GM18517 (cell line): ENCODE data around the gene DNMT3A.
A peak's percentile ranks its signal among the peaks of the same experiment; 100 is the strongest.
"Not testable (repeated sequence)": the region's sequence is repeated elsewhere in the genome, so short reads cannot be mapped to it uniquely, and the experiment has no call there.

Experiments
- ATAC-seq: cut with Tn5 transposase; IDR thresholded peaks from one replicate; pipeline ENCODE4 v1.9.1; 2021; ENCODE audit warnings: mild to moderate bottlenecking, moderate library complexity; ENCODE audit not compliant: unreplicated experiment

DNMT3A gene

DNA sequence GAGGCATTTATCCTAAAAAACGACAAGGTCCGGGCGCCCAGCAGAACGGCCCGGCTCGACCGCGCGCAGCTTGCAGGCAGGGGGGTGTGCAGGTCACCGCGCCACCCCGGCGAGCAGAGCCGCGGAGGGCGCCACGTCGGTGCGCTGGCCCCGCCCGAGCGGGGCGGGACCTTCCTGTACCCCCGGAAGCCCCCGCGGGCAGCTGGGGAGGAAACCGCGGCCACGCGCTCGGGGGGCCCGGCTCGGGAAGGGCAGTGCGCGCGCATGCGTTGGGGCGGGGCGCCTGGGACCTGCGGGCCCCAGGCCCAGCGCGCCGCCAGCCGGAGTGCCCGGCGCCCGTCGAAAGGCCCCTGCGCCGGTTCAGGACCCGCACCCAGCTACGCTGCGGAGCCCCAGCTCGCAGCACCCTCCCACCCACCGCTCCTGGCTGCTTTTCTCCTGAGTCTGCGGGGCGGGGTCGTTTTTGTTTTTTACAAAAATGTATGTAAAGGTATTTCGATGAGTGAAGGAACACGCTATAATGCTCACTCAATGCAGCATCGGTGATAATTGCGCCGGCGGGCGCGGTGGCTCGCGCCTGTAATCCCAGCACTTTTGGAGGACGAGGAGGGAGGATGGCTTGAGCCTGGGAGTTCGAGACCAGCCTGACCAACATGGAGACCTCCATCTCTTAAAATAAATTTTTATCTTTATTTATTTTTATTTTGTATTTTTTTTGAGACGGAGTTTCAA is 125.6 kb downstream of the DNMT3A start:
- ATAC-seq, result peak; percentile 54

DNA sequence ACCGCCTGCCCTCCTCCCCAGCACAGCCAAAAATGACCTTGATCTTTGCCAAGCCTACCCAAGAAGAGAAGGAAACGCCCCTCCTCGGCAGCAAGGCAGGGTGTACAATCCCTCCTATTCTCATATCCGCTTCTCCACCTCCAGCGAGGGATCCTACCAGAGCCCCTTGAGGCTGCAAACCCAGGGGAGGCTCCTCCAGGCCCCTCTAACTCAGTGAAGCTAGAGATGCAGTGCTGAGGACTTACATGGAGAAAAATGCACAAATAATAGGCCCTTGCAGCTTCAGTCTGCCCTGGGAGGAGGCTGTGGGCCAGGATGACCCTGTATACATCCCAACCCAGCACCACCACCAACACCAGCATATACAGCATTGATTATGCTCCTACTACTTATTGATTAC is 126.5 kb downstream of the DNMT3A start:
- ATAC-seq, result no peak

DNA sequence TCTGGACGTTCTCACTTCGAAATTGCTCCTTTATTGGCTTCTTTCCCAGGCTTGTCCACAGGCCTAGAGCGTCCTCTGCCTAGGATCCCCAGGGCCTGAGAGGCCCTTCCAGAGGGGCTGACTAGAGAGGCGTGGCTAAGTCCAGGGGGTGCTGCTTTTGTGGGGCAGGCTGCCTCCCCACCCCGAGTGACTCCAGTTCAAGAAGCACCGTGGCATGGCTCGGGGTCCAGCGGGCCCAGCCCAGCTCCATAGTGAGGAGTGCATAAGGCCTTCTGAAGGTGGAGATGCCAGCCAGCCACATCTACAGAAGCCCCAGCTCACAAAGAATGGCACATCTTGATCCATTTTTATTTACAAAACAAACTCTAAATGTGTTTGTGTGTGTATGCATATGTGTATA is 128.5 kb downstream of the DNMT3A start:
- ATAC-seq, result no peak

GRCh38 chr2:25210923-25211322 is 130.8 kb downstream of the DNMT3A start:
- not testable (repeated sequence) for ATAC-seq

- ATAC-seq, result no peak
These were observed 134.6 kb downstream of the DNMT3A start for GRCh38 chr2:25207078-25207545.

GRCh38 chr2:25204190-25204838 is 137.4 kb downstream of the DNMT3A start:
- ATAC-seq, result no peak

GRCh38 chr2:25202275-25202674 is 139.4 kb downstream of the DNMT3A start:
- no peak for ATAC-seq

GRCh38 chr2:25201794-25202193 is 139.9 kb downstream of the DNMT3A start:
- no peak for ATAC-seq

- no peak for ATAC-seq
These were observed 140.5 kb downstream of the DNMT3A start for GRCh38 chr2:25201265-25201664.

DNA sequence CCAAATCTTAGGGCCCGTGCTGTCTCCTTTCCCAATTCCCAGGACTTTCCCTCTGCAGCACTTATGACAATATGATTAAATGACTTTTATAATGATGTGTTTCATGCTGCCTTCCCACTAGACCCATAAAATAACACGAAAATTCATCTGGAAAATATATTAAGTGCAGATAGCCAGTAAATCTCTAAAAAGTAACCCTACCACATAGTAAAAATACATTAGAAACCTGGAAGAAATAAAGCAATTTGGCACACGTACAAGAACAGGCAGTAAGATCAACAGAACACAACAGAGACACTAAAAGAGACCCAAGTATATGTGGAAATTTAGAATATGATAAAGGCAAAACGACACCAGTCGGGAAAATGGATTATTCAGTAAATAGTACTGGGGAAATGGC is 143.1 kb downstream of the DNMT3A start:
- ATAC-seq, result no peak

- no peak for ATAC-seq
These were observed 143.6 kb downstream of the DNMT3A start for GRCh38 chr2:25198209-25198525.

- ATAC-seq, result no peak
These were observed 144.2 kb downstream of the DNMT3A start for GRCh38 chr2:25197336-25198208.

DNA sequence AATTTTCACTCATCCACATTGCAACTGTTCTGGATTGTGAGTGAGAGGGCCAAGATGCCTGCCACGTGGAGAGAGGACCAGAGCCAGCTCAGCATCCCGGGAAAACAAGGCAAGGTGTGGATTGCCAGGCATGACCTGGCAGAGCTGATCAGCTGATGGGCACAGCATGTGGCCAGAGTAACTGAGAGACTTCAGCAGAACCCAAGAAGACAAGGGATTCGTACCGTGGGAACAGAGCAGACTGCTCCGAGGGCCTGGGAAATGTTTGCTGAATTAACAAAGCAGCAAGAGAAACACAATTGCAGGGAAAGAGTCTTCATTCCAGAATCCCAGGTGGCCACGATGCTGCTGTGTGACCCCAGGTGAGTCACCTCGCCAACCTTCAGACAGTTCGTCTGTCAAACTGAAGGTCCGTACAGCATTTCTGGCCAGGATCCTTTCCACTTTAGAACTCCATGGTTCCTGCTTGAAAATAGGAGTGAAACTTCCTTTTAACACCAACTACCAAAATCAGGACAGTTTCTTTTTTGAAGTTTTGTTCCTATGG is 147.1 kb downstream of the DNMT3A start:
- ATAC-seq, result no peak

DNA sequence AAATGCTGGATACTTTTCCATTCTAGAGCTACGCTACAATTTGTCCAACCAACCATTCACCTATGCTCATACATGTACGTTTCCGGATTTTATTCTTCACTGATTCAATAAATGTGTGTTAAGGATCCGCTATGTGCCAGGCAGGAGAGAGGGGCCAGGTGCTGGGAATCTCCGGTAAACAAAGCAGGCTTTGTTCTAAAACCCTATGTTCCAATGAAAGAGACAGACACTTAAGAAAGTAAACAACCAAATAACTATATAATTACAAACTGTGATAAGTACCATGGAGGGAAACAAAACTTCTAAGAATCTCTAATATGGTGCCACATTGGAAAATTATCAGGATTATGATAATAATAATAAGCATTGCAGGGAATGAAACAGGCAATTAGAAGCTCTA is 151.2 kb downstream of the DNMT3A start:
- ATAC-seq, result no peak

DNA sequence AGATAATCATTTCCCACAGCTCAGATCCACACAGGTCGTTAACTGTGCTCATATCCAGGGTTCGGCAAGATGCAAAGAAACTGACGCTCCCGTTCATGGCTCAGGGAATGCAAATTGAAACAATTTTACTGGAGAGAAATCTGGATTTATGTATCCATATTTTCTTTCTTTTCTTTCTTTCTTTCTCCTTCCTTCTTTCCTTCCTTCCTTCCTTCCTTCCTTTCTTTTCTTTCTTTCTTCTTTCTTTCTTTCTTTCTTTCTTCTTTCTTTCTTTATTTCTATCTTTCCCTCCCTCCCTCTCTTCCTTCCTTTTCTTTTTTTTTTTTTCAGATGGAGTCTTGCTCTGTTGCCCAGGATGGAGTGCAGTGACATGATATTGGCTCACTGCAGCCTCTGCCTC is 153.3 kb downstream of the DNMT3A start:
- ATAC-seq, result no peak

GRCh38 chr2:25187729-25188350 is 153.9 kb downstream of the DNMT3A start:
- ATAC-seq, result no peak

DNA sequence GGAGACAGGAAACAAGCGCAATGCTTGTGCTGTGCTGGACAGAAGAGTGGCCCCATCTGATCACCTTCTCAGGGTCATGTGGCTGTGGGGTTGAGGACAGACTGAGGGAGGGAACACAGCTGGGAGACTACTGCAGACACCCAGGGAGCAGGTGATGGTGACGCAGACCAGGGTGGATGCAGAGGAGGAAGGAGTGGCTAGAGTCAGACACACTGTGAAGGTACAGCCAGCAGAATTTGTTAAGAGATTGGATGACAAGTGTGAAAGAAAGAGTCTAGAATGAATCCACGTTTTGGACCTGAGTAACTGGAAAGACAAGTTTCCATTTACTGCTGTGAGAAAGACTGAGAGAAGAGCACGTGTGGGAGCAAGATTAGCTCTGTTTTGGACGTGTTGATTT is 157.5 kb downstream of the DNMT3A start:
- no peak for ATAC-seq

DNA sequence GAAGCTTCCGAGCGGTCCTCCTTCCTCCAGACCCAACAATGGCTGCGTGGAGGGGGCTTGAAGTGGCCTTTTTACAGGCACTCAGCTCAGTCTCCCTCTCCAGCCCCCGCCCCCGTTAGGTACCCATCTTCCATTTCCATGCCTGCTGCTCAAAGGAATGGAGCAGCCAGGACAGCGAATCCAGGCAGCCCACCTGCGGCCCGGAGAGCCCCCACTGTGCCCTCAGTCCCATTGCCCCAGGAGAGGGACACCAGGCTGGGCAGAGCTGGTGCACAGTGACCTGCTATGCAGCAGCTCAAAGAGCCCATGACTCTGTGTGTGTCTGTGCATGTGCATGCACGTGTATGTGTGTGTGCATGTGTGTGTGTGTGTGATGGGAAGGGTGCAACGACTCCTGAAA is 162.7 kb downstream of the DNMT3A start:
- no peak for ATAC-seq
